ENCODE results near the gene SBF2. TPM values are rescaled to one million over a fixed set of nuclear protein-coding genes. Genes with fewer than 3 reads are reported as not detected.

The SBF2 gene
- total RNA-seq, 1 experiment from 2014 or later, result 16.7 TPM

DNA sequence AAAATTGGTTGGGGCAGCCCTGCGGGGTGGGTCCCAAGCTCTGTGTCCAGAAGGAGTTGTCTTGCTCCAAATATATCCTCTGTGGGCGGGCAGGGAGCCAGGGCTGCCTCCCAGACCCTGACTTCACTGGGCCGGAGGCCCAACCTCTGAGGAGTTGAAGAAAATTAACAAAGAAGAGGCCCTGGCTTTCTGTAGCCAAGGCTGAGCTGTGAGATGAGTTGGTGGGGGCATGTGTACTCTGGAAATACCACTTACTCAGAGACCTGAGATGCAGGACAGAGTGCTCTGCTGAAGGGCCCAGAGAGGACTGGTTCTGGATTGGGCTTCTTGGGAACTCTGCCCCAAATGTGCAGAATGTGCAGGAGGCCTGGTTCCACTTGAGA, 533.8 kb downstream of the SBF2 start:
- Histone ChIP-seq H3K36me3 (no peaks in the 10 kb centered on the region), H3K27me3 (no peaks in the 10 kb centered on the region), H3K9me3 (no peaks in the 10 kb centered on the region), H3K4me3 (no peak overlapping the region)
- peak; percentile 99 for DNase-seq

DNA sequence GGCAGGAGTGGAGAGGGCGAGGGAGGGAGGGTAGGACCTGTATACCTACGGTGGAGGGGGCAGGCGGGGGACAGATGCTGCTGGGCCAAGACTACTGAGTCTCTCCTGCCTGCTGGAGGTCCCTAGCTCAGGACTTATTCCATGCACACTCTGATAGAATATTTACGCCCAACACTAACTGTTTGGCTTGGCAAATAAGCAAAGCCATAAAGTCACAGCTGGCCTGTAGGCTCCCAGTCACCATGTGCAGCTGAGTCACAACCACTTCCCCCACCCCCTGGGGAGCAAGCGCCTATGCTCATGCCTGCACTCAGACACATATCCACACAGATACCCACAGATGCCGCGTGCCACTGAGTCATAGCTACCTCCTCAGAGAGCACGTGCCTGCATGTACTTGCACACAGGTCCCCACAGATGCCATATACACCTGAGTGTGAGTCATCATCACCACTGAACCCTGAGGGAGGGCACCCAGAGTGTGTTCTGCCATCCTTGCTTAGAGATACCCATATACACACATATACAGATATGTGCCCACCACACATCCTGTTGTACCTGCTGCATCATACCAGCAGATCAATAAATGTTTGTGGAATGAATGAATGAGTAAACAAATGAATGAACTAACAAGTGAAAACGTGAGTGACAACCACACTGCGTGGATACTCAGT, 534.4 kb downstream of the SBF2 start:
- H3K9me3 ChIP-seq, result no peaks in the 10 kb centered on the region
- H3K4me3 ChIP-seq, result peak overlapping the region; percentile 43
- H3K36me3 ChIP-seq, result no peaks in the 10 kb centered on the region
- DNase-seq, result peak; percentile 100
- no peaks in the 10 kb centered on the region for H3K27me3 ChIP-seq

DNA sequence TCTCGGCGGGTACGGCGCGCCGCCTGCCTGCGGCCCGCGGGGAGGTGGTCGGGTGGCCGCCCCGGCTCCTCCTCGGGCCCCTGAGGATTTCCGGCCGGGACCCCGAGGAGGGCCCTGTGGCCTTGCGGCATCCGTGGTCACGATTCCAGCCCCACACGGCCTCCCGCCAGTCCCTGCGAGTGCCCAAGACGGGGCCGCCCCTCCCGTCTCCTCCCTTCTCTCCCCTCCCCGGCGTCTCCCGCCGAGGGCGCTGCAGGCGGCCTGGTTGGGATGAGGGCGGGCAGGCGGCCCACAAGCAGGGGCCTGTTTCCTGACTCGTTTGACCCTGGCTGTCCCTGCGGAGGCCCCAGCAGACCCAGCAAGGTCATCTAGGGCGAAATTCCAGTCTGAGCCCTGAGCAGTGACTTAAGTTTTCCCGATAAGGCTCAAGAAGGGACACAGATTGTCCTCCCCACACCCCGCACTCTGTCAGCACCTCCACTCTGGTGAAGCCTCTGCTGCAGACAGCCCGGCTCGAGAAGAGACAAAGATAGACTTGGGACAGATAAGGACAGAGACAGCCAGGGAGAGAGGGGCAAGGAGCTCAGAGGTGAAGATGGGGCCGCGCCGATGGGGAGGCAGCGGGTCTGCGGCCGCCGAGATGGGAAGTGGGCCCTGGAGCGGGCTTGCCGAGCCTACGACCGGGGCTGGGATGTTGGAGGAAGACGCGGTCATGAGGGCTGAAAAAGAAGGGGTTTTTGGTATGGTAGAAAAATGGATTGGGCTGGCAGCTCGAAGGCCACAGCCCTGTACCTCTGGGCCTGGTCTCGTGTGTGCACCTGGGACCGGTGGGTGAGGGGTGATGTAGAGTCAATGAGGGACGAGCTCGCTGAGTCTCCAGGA, 535.1 kb downstream of the SBF2 start:
- H3K36me3 ChIP-seq, result no peaks in the 10 kb centered on the region; the same call in 1 of the 2 replicates
- H3K9me3 ChIP-seq, result no peaks in the 10 kb centered on the region
- H3K27me3 ChIP-seq, result no peaks in the 10 kb centered on the region
- DNase-seq, result peak; percentile 92
- peak overlapping the region; percentile 43 for H3K4me3 ChIP-seq

DNA sequence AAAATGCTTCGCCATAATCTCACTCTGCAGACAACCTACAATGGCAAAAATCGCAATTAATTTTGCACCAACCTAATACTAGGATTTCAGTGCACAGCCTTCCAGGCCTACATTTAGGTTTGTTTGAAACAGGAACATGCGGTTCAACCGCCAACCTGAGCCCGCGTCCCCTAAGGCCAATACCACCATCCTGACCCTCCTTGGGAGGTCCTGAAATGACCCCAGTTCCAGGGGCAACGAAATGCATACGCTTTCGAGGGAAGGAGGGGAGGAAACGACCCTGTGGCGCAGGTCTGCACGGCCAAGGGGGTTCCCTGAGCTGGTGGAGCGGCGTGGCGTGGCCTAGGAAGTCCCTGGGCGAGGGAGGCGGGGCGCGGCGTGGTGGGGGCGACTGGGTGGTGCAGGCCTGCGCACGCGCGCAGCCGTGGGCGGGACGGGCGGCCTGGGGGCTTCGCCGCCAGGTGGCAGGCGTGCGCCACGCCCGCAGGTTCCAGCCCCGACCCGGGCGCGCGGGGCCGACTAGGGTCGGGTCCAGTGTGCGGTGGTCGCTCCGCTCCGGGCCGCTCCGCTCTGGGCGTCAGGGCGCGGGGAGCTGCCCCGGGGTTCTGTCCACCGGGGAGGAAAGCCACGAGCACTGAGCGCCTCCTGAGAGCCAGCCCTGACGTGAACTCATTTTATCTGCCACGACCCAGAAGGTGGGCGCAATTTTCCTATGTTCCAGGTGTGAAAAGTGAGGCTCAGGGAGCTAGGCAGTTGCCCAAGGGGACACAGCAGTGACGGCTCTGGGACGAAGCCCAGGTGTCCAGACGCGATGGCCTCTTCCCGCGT, 536.0 kb downstream of the SBF2 start:
- Histone ChIP-seq H3K27me3 (no peaks in the 10 kb centered on the region), H3K36me3 (no peaks in the 10 kb centered on the region; the same call in 1 of the 2 replicates), H3K9me3 (no peaks in the 10 kb centered on the region), H3K4me3 (peak overlapping the region; percentile 43)
- peak; percentile 87 for DNase-seq

DNA sequence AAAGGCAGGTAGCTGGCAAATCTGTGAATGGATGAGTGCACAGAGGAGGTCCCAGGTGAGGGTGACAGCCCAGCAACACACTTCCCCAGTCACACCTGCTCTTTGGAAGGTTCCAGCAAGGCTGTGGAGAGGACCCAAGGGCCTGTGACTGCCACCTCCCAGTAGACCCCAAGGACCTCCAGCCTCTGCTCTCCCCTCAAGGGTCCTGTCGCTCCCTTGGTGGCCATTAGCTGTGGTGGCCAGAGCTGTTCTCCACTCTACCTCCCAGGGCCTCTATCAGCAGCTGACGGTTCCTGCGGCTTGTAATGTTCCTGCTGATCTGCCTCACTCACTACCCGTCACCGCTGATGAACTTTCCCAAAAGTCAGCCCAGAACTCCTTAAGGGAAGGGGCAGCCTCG, 537.1 kb downstream of the SBF2 start:
- H3K4me3 ChIP-seq, result no peak overlapping the region
- H3K36me3 ChIP-seq, result no peaks in the 10 kb centered on the region; the same call in 1 of the 2 replicates
- DNase-seq, result no peak
- H3K9me3 ChIP-seq, result no peaks in the 10 kb centered on the region
- no peaks in the 10 kb centered on the region for H3K27me3 ChIP-seq

DNA sequence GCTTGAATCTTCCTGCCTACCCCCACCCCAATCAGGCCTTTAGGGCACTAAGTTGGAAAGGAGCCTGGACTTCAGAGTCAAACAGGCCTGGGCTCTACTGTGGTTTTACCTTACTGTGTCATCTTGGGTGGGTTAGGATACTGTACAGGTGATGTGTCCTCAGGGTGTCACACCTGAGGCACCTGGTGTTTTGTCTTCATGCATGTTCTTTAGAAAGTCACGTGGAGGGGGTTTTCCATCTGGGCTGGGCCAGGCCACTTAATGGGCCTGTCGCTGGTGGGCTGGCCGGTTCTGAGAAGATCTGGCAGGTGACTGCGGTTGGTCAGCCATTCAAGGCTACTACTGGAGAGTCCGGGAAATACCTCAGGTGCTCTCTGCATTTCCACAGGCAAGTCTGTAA, 537.6 kb downstream of the SBF2 start:
- no peak for DNase-seq
- no peaks in the 10 kb centered on the region; the same call in 1 of the 2 replicates for H3K36me3 ChIP-seq
- H3K4me3 ChIP-seq, result no peak overlapping the region
- no peaks in the 10 kb centered on the region for H3K9me3 ChIP-seq
- H3K27me3 ChIP-seq, result no peaks in the 10 kb centered on the region

DNA sequence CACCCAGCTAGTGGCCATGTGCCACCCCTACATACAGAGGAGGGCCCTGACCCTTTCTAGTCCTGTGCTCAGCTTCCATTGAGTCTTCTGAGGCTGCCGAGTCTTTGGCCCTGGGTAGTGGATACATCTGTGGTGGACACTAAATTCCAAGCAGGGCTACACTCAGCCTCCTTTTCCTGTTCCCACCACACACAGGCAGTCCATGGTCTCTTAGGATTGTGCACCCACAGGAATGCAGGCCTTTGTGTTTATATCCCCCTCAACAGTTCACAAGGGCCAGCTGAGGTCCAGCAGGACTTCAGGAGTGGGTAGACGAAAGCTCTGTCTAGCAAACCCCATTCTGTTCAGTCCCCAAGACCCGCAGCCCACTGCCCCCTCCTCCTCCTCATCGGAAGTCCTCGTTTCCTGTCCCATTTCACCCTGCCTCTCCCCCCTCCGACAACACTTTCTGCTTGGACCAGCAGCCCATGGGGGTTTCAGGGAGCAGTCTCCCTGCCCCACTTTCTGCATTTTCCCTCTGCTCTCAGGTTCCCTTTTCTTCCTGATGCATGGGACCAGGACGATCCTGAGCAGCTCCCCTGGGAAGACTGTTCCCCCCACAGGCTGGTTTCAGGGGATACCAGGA, 538.3 kb downstream of the SBF2 start:
- no peak for DNase-seq
- Histone ChIP-seq H3K27me3 (no peaks in the 10 kb centered on the region), H3K36me3 (no peaks in the 10 kb centered on the region; the same call in 1 of the 2 replicates), H3K4me3 (no peak overlapping the region), H3K9me3 (no peaks in the 10 kb centered on the region)

DNA sequence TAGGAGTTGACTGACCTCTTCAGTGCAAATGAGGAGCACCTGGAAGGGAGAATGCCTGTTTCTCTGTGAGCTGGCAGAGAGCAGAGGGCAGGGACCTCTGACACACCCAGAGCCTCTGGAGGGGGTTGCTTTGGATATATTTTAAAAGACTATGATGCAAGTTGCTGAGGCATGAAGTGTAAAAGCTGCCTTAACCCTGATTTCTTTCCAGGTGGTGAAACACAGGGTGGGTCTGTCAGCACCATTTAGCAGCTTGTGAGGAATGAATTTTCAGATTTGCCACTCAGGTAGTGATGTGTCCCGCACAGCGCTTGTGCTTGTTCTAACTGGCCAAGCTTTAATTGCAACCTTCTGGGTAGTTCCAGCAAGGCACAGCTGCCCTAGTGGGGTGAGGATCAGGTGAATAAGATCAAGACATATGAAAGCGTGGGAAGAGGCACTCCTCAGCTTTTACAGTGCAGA, 540.0 kb downstream of the SBF2 start:
- Histone ChIP-seq H3K36me3 (peaks cover 9% of the 10 kb centered on the region), H3K4me3 (no peak overlapping the region), H3K9me3 (no peaks in the 10 kb centered on the region), H3K27me3 (no peaks in the 10 kb centered on the region)
- DNase-seq, result peak; percentile 57

DNA sequence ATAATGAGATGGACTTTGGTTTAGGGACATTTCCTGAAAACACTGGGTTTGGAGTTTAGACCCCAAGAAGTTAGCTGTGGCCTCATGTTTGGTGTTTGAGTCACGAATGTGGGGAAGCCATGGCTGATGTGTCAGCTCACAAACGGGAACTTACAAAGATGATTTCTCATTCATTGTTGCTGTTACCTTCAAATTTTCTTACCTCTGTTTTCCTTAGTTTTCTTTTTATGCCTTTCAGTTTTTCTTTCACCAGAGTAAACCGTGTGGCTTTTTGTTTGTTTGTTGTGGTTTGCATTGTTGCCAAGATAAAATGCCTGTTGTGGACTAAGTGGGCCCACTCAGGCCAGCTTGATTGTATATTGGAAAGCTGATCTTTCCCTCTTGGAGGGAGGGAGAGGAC, 541.0 kb downstream of the SBF2 start:
- peak; percentile 54 for DNase-seq

DNA sequence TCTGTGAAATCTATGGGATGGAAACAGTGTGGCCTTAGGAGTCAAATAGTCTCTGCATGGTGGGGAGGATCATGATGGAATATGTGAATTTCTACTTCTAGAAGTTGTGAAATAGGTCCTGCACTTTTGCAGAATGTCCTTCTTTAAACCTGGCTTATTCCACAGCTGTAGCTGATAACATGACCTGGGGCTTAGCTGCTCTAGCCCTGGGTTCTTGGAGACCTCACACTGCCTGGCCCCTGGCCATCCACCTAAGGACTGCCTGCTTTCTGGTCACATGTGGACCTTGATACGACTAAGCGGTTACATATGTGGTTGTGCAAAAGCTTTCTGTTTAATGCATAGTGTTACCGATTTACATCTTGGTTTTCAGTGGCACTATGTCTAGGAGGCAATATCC, 541.9 kb downstream of the SBF2 start:
- peaks cover 26% of the 10 kb centered on the region for H3K36me3 ChIP-seq
- no peaks in the 10 kb centered on the region for H3K27me3 ChIP-seq
- H3K4me3 ChIP-seq, result no peak overlapping the region
- peak; percentile 21 for DNase-seq
- no peaks in the 10 kb centered on the region for H3K9me3 ChIP-seq

More for the DNA sequence above, 541.0 kb downstream of the SBF2 start:
- Histone ChIP-seq H3K27me3 (no peaks in the 10 kb centered on the region), H3K4me3 (no peak overlapping the region), H3K9me3 (no peaks in the 10 kb centered on the region), H3K36me3 (peaks cover 19% of the 10 kb centered on the region)

DNA sequence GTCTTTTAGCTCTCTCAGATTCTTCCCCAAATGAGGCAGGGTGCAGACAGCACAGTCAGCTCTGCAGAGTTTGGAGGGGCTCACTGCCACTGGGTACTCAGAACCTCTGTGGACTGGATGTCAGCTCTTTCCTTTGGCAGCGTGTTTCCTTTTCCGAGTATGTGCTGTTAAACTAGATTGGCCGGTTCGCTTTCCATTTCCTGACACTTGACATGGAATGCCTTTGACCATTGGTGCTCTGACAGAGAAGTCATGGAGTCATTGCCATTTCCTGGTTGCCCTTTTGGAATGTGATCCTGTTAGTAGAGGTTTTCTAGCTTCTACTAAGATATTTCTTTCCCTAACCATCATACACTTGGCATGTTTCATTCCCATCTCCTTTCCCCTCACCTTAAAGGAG, 543.5 kb downstream of the SBF2 start:
- Histone ChIP-seq H3K4me3 (no peak overlapping the region), H3K27me3 (no peaks in the 10 kb centered on the region), H3K9me3 (no peaks in the 10 kb centered on the region), H3K36me3 (peaks cover 26% of the 10 kb centered on the region)
- no peak for DNase-seq

DNA sequence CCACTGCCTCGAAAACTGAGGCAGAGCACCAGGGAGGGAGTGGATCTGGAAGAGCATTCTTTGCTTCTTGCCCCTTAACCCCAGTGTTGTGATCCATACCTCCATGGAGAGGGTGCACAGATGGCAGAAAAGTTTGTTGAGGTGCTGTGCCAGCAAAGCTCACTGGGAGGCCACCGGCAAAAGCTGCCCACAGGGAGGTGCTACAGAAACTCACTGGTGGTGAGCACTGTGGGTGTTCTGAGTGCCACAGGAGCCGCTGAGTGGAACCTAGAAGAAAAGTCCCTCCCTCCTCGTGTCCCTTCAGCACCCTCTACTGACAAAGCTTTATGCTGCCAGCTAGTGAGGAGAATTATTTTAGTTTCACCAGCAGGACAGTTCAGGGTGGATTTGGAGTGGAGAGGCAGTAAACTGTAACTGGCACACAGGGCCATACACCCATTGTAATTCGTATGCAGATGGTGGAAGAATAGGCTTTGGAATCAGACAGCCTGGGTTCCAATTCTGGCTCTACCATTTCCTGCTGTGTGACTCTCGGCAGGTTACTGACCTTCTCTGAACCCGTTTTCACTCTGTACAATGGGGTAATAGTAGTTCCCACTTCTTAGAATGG, 545.6 kb downstream of the SBF2 start:
- H3K9me3 ChIP-seq, result no peaks in the 10 kb centered on the region
- H3K4me3 ChIP-seq, result no peak overlapping the region
- peaks cover 29% of the 10 kb centered on the region for H3K36me3 ChIP-seq
- no peaks in the 10 kb centered on the region for H3K27me3 ChIP-seq
- DNase-seq, result peak; percentile 68

DNA sequence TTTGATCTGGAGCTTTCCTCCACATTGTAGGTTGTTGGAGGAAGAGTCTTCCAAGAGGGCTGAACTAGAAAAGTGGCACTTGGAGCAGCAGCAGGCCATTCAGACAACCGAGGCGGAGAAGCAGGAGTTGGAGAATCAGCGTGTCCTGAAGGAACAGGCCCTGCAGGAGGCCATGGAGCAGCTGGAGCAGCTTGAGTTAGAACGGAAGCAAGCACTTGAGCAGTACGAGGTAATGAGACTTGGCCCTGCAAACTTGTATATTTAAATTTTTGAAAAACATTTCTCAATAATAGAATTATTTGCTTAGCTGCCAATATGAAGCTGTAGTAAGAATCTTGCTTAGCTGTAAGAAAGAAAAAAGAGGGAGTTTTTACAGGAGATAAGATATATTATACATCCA, 546.2 kb downstream of the SBF2 start:
- Histone ChIP-seq H3K9me3 (no peaks in the 10 kb centered on the region; the same call in 1 of the 2 replicates), H3K27me3 (no peaks in the 10 kb centered on the region), H3K36me3 (peaks cover 33% of the 10 kb centered on the region), H3K4me3 (no peak overlapping the region)
- no peak for DNase-seq

DNA sequence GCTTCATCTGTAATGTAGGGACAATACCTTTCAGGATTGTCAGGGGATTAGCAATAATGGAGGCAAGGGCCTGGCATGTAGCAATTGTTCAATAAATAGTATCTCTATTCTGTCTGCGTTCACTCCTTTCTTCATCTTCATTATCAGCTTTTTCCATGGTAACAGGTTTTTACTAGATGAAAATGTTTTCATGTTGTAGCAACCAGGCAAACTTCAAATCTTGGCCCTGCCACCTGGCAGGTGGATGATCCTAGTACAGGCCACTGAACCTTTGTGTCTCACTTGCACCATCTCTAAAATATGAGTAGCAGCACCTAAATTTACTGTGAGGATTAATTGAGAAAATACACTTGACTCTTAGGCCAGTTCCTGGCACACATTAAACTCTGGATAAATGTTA, 546.8 kb downstream of the SBF2 start:
- H3K4me3 ChIP-seq, result no peak overlapping the region

DNA sequence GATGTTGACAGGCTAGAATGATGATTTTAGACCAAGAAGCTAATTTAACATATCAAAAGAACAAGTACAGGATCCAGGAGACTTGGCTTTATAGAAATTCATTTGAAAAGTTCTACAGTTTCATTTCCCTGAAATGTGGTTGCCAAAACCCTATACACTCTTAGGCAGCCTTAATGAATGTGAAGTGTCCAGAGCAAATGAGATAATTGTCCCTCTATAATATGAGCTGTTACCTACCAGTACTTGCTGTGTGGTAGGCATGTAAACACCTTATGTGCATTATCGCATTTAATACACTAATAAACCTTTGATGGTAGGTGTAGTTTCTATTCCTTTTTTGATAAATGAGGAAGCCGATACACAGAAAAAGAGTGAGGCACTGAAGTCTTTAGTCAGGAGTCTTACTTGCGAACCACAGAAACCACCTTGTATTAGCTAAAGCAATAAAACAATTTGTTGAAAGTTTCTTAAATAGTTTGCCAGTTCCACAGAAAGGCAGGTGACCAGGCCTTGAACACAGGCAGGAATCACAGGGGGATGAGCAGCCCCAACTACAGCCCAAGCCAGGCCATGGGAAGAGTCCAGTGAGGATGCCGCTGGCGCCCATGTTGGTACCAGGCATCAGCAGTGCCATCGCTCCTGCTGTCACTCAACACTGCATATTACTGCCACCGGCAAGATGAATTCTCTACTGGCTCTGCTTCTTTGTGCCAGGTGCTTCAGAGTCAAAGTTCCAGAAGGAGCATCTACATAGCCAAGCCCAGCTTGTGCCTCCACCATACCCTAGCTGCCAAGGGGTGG, 548.4 kb downstream of the SBF2 start:
- Histone ChIP-seq H3K27me3 (no peaks in the 10 kb centered on the region), H3K4me3 (no peak overlapping the region), H3K9me3 (no peaks in the 10 kb centered on the region; the same call in 1 of the 2 replicates), H3K36me3 (peaks cover 39% of the 10 kb centered on the region)
- DNase-seq, result no peak

More for the DNA sequence above, 546.8 kb downstream of the SBF2 start:
- DNase-seq, result no peak
- H3K36me3 ChIP-seq, result peaks cover 33% of the 10 kb centered on the region
- no peaks in the 10 kb centered on the region; the same call in 1 of the 2 replicates for H3K9me3 ChIP-seq
- H3K27me3 ChIP-seq, result no peaks in the 10 kb centered on the region
